Cardiac muscle cell (in vitro differentiated cells and primary cell): ENCODE measurements around the gene CAPN2. TPM values are rescaled to one million over a fixed set of nuclear protein-coding genes. Genes with fewer than 3 reads are reported as not detected.

Source experiments
- DNase-seq, 2 donors: peaks; one replicate each; pipeline versions ENCODE4 v3.0.0 to v3.0.0-alpha.2; 2010 to 2017; ENCODE audit warnings: low read depth in 1 of 2, low spot score in 1 of 2
- H3K27ac ChIP-seq: fragments of 200-600 bp; sonication (generic); 2 replicates; pipeline ENCODE4 v1.5.1; 2016
- H3K27me3 ChIP-seq: fragments of 200-600 bp; sonication (generic); 2 replicates; pipeline ENCODE4 v1.6.0; 2016; ENCODE audit warnings: control low read depth
- H3K36me3 ChIP-seq: fragments of 200-600 bp; sonication (generic); 2 replicates; pipeline ENCODE4 v1.5.1; 2016; ENCODE audit warnings: control low read depth
- H3K4me1 ChIP-seq: fragments of 200-600 bp; sonication (generic); 2 replicates; pipeline ENCODE4 v1.8.1; 2017; ENCODE audit warnings: low read depth, mild to moderate bottlenecking, mixed run types
- H3K4me3 ChIP-seq: fragments of 200-600 bp; sonication (generic); 2 replicates; pipeline ENCODE4 v1.5.1; 2016; ENCODE audit warnings: mild to moderate bottlenecking
- H3K9me3 ChIP-seq: fragments of 200-600 bp; sonication (generic); 2 replicates; pipeline ENCODE4 v1.5.1; 2017; ENCODE audit warnings: low read depth, mild to moderate bottlenecking, control low read depth
- CTCF ChIP-seq: IDR thresholded peaks from 2 replicates; pipeline ENCODE4 v1.5.1; 2012; ENCODE audit warnings: low read depth, mild to moderate bottlenecking, low read length
- polyA plus RNA-seq: library from polyadenylated mRNA; unstranded; fragments of >200 nt; fragmentation: Nextera tagmentation; extraction: Ambion mirVana; gene quantifications from 2 replicates; pipeline ENCODE4 v1.2.1, GENCODE V29; 2016
- total RNA-seq: library from RNA; depleted of rRNA; stranded (reverse); fragments of >200 nt; gene quantifications from 2 replicates; pipeline ENCODE4 v1.2.3, GENCODE V29; 2016

CAPN2 gene
- total and polyA plus RNA-seq, 2 experiments from 2014 or later = 65.5 to 110 TPM

- DNase-seq = peak in 1 of 2 donors; percentile 18
- TF ChIP-seq CTCF = no peak
Observed at GRCh38 chr1:223776826-223777454, 64.6 kb downstream of the CAPN2 start.

GRCh38 chr1:223780318-223780717 is 68.0 kb downstream of the CAPN2 start:
- Histone ChIP-seq H3K27me3 (no peaks in the 10 kb centered on the region), H3K9me3 (no peaks in the 10 kb centered on the region), H3K4me1 (peaks cover 14% of the 10 kb centered on the region), H3K27ac (peak overlapping the region; percentile 27), H3K4me3 (no peak overlapping the region), H3K36me3 (peaks cover 47% of the 10 kb centered on the region)
- TF ChIP-seq CTCF = no peak
- no peak for DNase-seq

More at GRCh38 chr1:223776826-223777454, 64.6 kb downstream of the CAPN2 start:
- Histone ChIP-seq H3K27ac (peak overlapping the region; percentile 75), H3K4me1 (peaks cover 27% of the 10 kb centered on the region), H3K36me3 (peaks cover 47% of the 10 kb centered on the region), H3K27me3 (no peaks in the 10 kb centered on the region), H3K9me3 (no peaks in the 10 kb centered on the region), H3K4me3 (no peak overlapping the region)

GRCh38 chr1:223780949-223781348 is 68.6 kb downstream of the CAPN2 start:
- TF ChIP-seq CTCF = no peak
- peak overlapping the region; percentile 27 for H3K27ac ChIP-seq
- H3K36me3 ChIP-seq = peaks cover 48% of the 10 kb centered on the region

GRCh38 chr1:223783676-223784075 is 71.3 kb downstream of the CAPN2 start:
- Histone ChIP-seq H3K9me3 (no peaks in the 10 kb centered on the region), H3K27me3 (no peaks in the 10 kb centered on the region), H3K36me3 (peaks cover 31% of the 10 kb centered on the region), H3K4me3 (no peak overlapping the region), H3K4me1 (peaks cover 20% of the 10 kb centered on the region), H3K27ac (no peak overlapping the region)
- TF ChIP-seq CTCF = no peak
- DNase-seq = no peak

More at GRCh38 chr1:223780949-223781348, 68.6 kb downstream of the CAPN2 start:
- Histone ChIP-seq H3K4me3 (no peak overlapping the region), H3K9me3 (no peaks in the 10 kb centered on the region), H3K4me1 (peaks cover 18% of the 10 kb centered on the region), H3K27me3 (no peaks in the 10 kb centered on the region)
- no peak for DNase-seq

- no peak overlapping the region for H3K27ac ChIP-seq
- H3K36me3 ChIP-seq = peaks cover 23% of the 10 kb centered on the region
- no peaks in the 10 kb centered on the region for H3K9me3 ChIP-seq
- no peaks in the 10 kb centered on the region for H3K27me3 ChIP-seq
- peaks cover 29% of the 10 kb centered on the region for H3K4me1 ChIP-seq
- no peak for DNase-seq
- TF ChIP-seq CTCF = no peak
- H3K4me3 ChIP-seq = no peak overlapping the region
Observed at GRCh38 chr1:223784541-223784940, 72.2 kb downstream of the CAPN2 start.
